LNCaP clone FGC (cell line): ENCODE results near the gene GABARAP.

Experiments used
- DNase-seq: peaks from one replicate; pipeline ENCODE4 v3.0.0-alpha.2; 2011; ENCODE audit warnings: low read depth
- H3K4me3 ChIP-seq: 2 replicates; pipeline ENCODE4 v1.5.1; 2011; ENCODE audit warnings: mild to moderate bottlenecking, low read depth, low read length, control low read depth
- CTCF ChIP-seq: IDR thresholded peaks from 2 replicates; pipeline ENCODE4 v1.5.1; 2012; ENCODE audit warnings: mild to moderate bottlenecking; ENCODE audit not compliant: control insufficient read depth, insufficient read depth; ENCODE audit errors: extremely low read depth

Gene GABARAP

GRCh38 chr17:7266784-7267183 is 24.5 kb upstream of the GABARAP start:
- TF ChIP-seq CTCF, result no peak
- H3K4me3 ChIP-seq, result no peak overlapping the region

GRCh38 chr17:7263801-7264078 is 21.5 kb upstream of the GABARAP start:
- peak overlapping the region; percentile 96 for H3K4me3 ChIP-seq
- no peak for TF ChIP-seq CTCF
- DNase-seq, result no peak

More at GRCh38 chr17:7266784-7267183, 24.5 kb upstream of the GABARAP start:
- no peak for DNase-seq

GRCh38 chr17:7262935-7263800 is 20.9 kb upstream of the GABARAP start:
- TF ChIP-seq CTCF, result no peak
- peak overlapping the region; percentile 96 for H3K4me3 ChIP-seq
- DNase-seq, result peak; percentile 73

GRCh38 chr17:7262192-7262934 is 20.1 kb upstream of the GABARAP start, which contains the start of gene CLDN7:
TSS of gene CLDN7 (minus strand) at chr17:7262478. CDS start at chr17:7262043, 435 bp downstream.
- peak within 1 kb of the TSS; percentile 96 for H3K4me3 ChIP-seq
- TF ChIP-seq CTCF, result peak; percentile 57
- DNase-seq, result peak; percentile 87

GRCh38 chr17:7261379-7262191 is 19.3 kb upstream of the GABARAP start:
- no peak for DNase-seq
- no peak for TF ChIP-seq CTCF
- H3K4me3 ChIP-seq, result peak overlapping the region; percentile 96

- H3K4me3 ChIP-seq, result peak overlapping the region; percentile 96
- no peak for DNase-seq
- no peak for TF ChIP-seq CTCF
Measured at GRCh38 chr17:7260651-7261378, 18.6 kb upstream of the GABARAP start.
